Gastroesophageal sphincter (tissue), 4 donors: ENCODE data around the gene FRMD4B. TPM values are rescaled to one million over a fixed set of nuclear protein-coding genes. Genes with fewer than 3 reads are reported as not detected.

ENCODE experiments used
- ATAC-seq: fragments of 150-250 bp; one replicate; pipeline ENCODE4 v1.9.1; 2016; ENCODE audit warnings: mild to moderate bottlenecking, moderate library complexity
- H3K27ac ChIP-seq, 4 donors: fragments of 200-600 bp; sonication (generic) in 3 of 4; 1 replicate in 3 of 4; 2 replicates in 1 of 4; pipeline ENCODE4 v1.5.1; 2016 to 2019
- H3K27me3 ChIP-seq: fragments of 200-600 bp; sonication (generic); one replicate; pipeline ENCODE4 v1.5.1; 2019
- H3K36me3 ChIP-seq, 2 donors: fragments of 200-600 bp; sonication (generic); one replicate each; pipeline ENCODE4 v1.5.1; 2019; ENCODE audit warnings: control low read depth in 1 of 2
- H3K4me1 ChIP-seq, 3 donors: fragments of 200-600 bp; sonication (generic); 1 replicate in 2 of 3; 2 replicates in 1 of 3; pipeline ENCODE4 v1.5.1; 2016 to 2019; ENCODE audit warnings: control low read depth in 2 of 3
- H3K4me3 ChIP-seq, 2 donors: fragments of 200-600 bp; sonication (generic); one replicate each; pipeline ENCODE4 v1.5.1; 2019; ENCODE audit warnings: mild to moderate bottlenecking in 1 of 2, moderate library complexity in 1 of 2
- H3K9me3 ChIP-seq, 3 donors: fragments of 200-600 bp; sonication (generic); one replicate each; pipeline ENCODE4 v1.5.1; 2017 to 2019; ENCODE audit warnings: control low read depth in 2 of 3
- CTCF ChIP-seq, 4 experiments: fragments of 200-600 bp in 2 of 4; fragments of 450-650 bp in 2 of 4; sonication (generic) in 1 of 4; IDR thresholded peaks; one replicate each; pipeline ENCODE4 v1.5.1; 2017 to 2019; ENCODE audit warnings: antibody characterized with exemption in 4 of 4, mild to moderate bottlenecking in 2 of 4, moderate library complexity in 2 of 4
- EP300 ChIP-seq: sonication (generic); formaldehyde crosslinking; IDR thresholded peaks from one replicate; pipeline ENCODE4 v1.6.1; 2017; ENCODE audit warnings: antibody characterized with exemption, mild to moderate bottlenecking
- POLR2A ChIP-seq, 2 donors: fragments of 450-650 bp; IDR thresholded peaks; one replicate each; pipeline ENCODE4 v1.6.1; 2017; ENCODE audit warnings: antibody characterized with exemption in 2 of 2, mild to moderate bottlenecking in 2 of 2, moderate library complexity in 1 of 2
- POLR2AphosphoS5 ChIP-seq: sonication (generic); formaldehyde crosslinking; IDR thresholded peaks from one replicate; pipeline ENCODE4 v1.6.1; 2017; ENCODE audit warnings: antibody characterized with exemption
- WGBS, 2 donors: methylation state at CpG; one replicate each; pipeline ENCODE4 v1.1.5; 2018; ENCODE audit warnings: low coverage in 1 of 2; 5-methylcytosine and 5-hydroxymethylcytosine counted together
- total RNA-seq, 4 donors: library from RNA; depleted of rRNA; stranded (reverse); fragments of >200 nt; gene quantifications; one replicate each; pipeline ENCODE4 v1.1.0, GENCODE V29; 2016

Gene FRMD4B
- total RNA-seq, 4 donors from 2014 or later, result 7.1 to 22.3 (median 19.8) TPM

DNA sequence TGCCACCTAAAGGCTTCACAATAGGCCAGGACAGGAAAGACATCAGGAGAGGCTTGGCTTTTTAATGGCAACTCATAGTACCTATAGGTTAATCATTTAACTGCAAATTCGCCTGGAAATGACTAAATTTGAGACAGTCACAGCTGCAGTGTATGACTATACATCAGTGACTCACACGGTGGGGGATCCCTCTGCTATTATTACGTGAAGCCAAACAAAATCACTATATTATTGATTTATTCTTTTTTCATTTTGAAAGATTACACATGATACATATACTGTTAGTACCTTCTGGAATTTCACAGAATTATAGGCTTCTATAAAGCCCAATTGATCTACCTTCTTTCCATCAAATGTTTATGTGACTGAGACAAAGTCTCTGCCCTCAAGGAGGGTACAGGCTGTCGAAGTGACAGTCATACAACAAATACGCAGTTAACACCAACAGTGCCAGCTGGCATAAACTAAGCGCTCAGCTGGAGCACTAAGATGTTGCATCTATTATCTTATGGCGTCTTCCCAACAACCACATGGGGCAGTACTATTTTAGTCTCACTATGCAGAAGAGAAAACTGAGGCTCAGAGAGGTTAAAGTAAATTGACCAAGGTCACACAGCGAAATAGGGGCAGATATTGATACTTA is 181.5 kb downstream of the FRMD4B start:
- H3K27ac ChIP-seq, result no peak overlapping the region
- ATAC-seq, result no peak

DNA sequence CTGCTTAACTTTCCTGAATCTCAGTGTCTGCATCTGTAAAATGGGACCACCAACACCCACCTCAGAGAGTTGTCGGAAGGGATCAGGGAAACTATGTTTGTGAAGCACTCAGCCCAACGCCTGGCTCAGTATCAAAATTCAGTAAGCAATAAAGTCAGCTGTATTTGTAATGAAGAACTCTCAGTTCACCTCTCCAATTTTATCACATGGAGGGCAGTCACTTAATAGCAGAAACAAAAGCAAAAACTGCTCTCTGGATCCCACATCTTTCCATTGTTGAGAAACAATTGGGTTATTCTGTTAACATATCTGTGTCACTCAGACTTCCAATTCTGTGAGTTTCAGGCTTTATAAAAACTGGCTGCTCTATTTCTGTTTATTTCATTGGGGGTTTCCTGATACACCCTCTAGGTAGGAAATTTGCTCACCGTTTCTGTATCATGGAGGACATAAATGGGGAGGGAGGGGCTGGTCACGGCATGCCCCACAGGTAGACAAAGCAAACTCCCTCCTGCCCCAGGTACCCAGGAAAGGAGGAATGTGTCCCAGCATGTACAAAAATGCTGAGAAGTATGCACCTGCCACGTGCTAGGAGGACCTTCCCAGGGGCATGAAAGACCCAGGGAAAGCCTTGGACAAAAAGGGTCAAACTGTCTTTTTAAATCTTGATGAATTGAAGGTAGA is 182.1 kb downstream of the FRMD4B start:
- ATAC-seq, result no peak
- no peak overlapping the region for H3K27ac ChIP-seq
- no peak for TF ChIP-seq POLR2AphosphoS5
- TF ChIP-seq POLR2A (IDR thresholded peaks at IDR 0.05), result no peak
- TF ChIP-seq CTCF (IDR thresholded peaks at IDR 0.05), result no peak
- TF ChIP-seq EP300, result no peak
- H3K9me3 ChIP-seq, result no peaks in the 10 kb centered on the region
- H3K4me1 ChIP-seq, result no peaks in the 10 kb centered on the region
- H3K4me3 ChIP-seq, result no peak overlapping the region
- WGBS, 2 donors, result 94% methylated on average over 2 of the region's 5 CpGs; no CpG with 5 or more reads in 1 of the 2 donors
- no peaks in the 10 kb centered on the region for H3K36me3 ChIP-seq
- no peaks in the 10 kb centered on the region for H3K27me3 ChIP-seq

More for the DNA sequence above, 181.5 kb downstream of the FRMD4B start:
- no peaks in the 10 kb centered on the region for H3K9me3 ChIP-seq
- WGBS, 2 donors, result 77 to 92% methylated on average over 7 to 8 of the region's 8 CpGs
- no peaks in the 10 kb centered on the region for H3K36me3 ChIP-seq
- TF ChIP-seq POLR2A (IDR thresholded peaks at IDR 0.05) (no peak), EP300 (no peak), CTCF (IDR thresholded peaks at IDR 0.05) (no peak), POLR2AphosphoS5 (no peak)
- no peaks in the 10 kb centered on the region for H3K4me1 ChIP-seq
- H3K4me3 ChIP-seq, result no peak overlapping the region
- no peaks in the 10 kb centered on the region for H3K27me3 ChIP-seq

- no peak overlapping the region for H3K4me3 ChIP-seq
- H3K36me3 ChIP-seq, result no peaks in the 10 kb centered on the region
- H3K9me3 ChIP-seq, result no peaks in the 10 kb centered on the region
- H3K27ac ChIP-seq, result no peak overlapping the region
- no peak for ATAC-seq
- H3K27me3 ChIP-seq, result no peaks in the 10 kb centered on the region
- no peaks in the 10 kb centered on the region for H3K4me1 ChIP-seq
- TF ChIP-seq POLR2AphosphoS5, result no peak
- TF ChIP-seq EP300, result no peak
- TF ChIP-seq CTCF (IDR thresholded peaks at IDR 0.05), result no peak
- no peak for TF ChIP-seq POLR2A (IDR thresholded peaks at IDR 0.05)
- WGBS, 2 donors, result 71 to 78% methylated on average over 8 to 10 of the region's 10 CpGs
These were observed 184.2 kb downstream of the FRMD4B start for GRCh38 chr3:69201658-69202057.

- Histone ChIP-seq H3K4me1 (no peaks in the 10 kb centered on the region), H3K27ac (no peak overlapping the region), H3K9me3 (no peaks in the 10 kb centered on the region), H3K36me3 (no peaks in the 10 kb centered on the region), H3K27me3 (no peaks in the 10 kb centered on the region), H3K4me3 (peak overlapping the region in 1 of 2 donors; percentile 20)
- 46 to 87% methylated on average over 5 to 7 of the region's 10 CpGs for WGBS, 2 donors
- no peak for ATAC-seq
- no peak for TF ChIP-seq EP300
- TF ChIP-seq CTCF (IDR thresholded peaks at IDR 0.05), result no peak
- TF ChIP-seq POLR2AphosphoS5, result no peak
- no peak for TF ChIP-seq POLR2A (IDR thresholded peaks at IDR 0.05)
These were observed 185.4 kb downstream of the FRMD4B start for GRCh38 chr3:69200384-69201068.
